B cell (primary cell): ENCODE results near the gene TEX13B. TPM values are rescaled to one million over a fixed set of nuclear protein-coding genes. Genes with fewer than 3 reads are reported as not detected.

Experiments used
- ATAC-seq: fragments of 200-7000 bp; cut with Tn5 transposase; one replicate; pipeline ENCODE4 v1.10.0; 2021; ENCODE audit warnings: low read depth, mild to moderate bottlenecking, moderate number of reproducible peaks, moderate library complexity
- CTCF ChIA-PET: fragments of 350-600 bp; sonication (Branson Sonifier 250); formaldehyde crosslinking; loops from one replicate; lab custom pipeline; 2021; ENCODE audit warnings: antibody characterized with exemption, inconsistent platforms; lab: Charles Lee
- POLR2A ChIA-PET: fragments of 350-600 bp; sonication (Branson Sonifier 250); formaldehyde crosslinking; loops from one replicate; lab custom pipeline; 2021; ENCODE audit warnings: antibody characterized with exemption; lab: Charles Lee
- DNase-seq: peaks from one replicate; pipeline ENCODE4 v3.0.0; 2013
- H2AFZ ChIP-seq: 2 replicates; pipeline ENCODE4 v1.6.1; 2012; ENCODE audit warnings: mild to moderate bottlenecking, low read depth, low read length; ENCODE audit not compliant: insufficient read depth, poor library complexity, severe bottlenecking
- H3K27ac ChIP-seq, 2 donors: 1 replicate in 1 of 2; 2 replicates in 1 of 2; pipeline ENCODE4 v1.5.1; 2012 to 2013; ENCODE audit warnings: low read length in 2 of 2, mild to moderate bottlenecking in 2 of 2, moderate library complexity in 1 of 2
- H3K27me3 ChIP-seq, 4 experiments: fragments of 200-600 bp in 1 of 4; sonication (generic) in 1 of 4; replicated peaks in 1 of 4; 1 replicate in 2 of 4; 2 replicates in 2 of 4; pipeline versions ENCODE4 v1.6.1 to v1.7.0; 2013 to 2016; ENCODE audit warnings: low read length in 3 of 4, mild to moderate bottlenecking in 2 of 4, mixed read lengths in 1 of 4, moderate library complexity in 1 of 4; ENCODE audit not compliant: insufficient read depth in 4 of 4, control insufficient read depth in 3 of 4; ENCODE audit errors: control extremely low read depth in 1 of 4
- H3K36me3 ChIP-seq, 2 experiments: replicated peaks in 1 of 2; 1 replicate in 1 of 2; 2 replicates in 1 of 2; pipeline versions ENCODE4 v1.6.1 to v1.7.1; 2013; ENCODE audit warnings: low read length in 1 of 2; ENCODE audit not compliant: insufficient read depth in 2 of 2, control insufficient read depth in 1 of 2; ENCODE audit errors: control extremely low read depth in 1 of 2, extremely low read depth in 1 of 2
- H3K4me1 ChIP-seq, 2 donors: fragments of 200-600 bp in 1 of 2; sonication (generic) in 1 of 2; 1 replicate in 1 of 2; 2 replicates in 1 of 2; pipeline versions ENCODE4 v1.5.1 to v1.6.1; 2013 to 2017; ENCODE audit warnings: low read length in 2 of 2; ENCODE audit not compliant: control insufficient read depth in 2 of 2, insufficient read depth in 2 of 2
- H3K4me2 ChIP-seq: replicated peaks from 2 replicates; pipeline ENCODE3; 2012; ENCODE audit warnings: mild to moderate bottlenecking, low read depth, low read length; ENCODE audit not compliant: poor library complexity, severe bottlenecking
- H3K4me3 ChIP-seq, 5 experiments: fragments of 200-600 bp in 1 of 5; sonication (generic) in 1 of 5; 1 replicate in 3 of 5; 2 replicates in 2 of 5; pipeline versions ENCODE4 v1.5.1 to v1.7.0; 2011 to 2016; ENCODE audit warnings: low read length in 4 of 5, mild to moderate bottlenecking in 4 of 5, low read depth in 2 of 5, control low read depth in 1 of 5, moderate library complexity in 1 of 5; ENCODE audit not compliant: insufficient read depth in 1 of 5; ENCODE audit errors: control extremely low read depth in 1 of 5, extremely low read depth in 1 of 5
- H3K79me2 ChIP-seq: fragments of 200-600 bp; sonication (generic); one replicate; pipeline ENCODE4 v1.6.0; 2016; ENCODE audit warnings: low read length; ENCODE audit not compliant: control insufficient read depth, insufficient read depth
- H3K9ac ChIP-seq: fragments of 200-600 bp; sonication (generic); 2 replicates; pipeline ENCODE4 v1.6.1; 2017; ENCODE audit warnings: mild to moderate bottlenecking, low read length, moderate library complexity
- H3K9me3 ChIP-seq, 3 donors: one replicate each; pipeline versions ENCODE4 v1.6.1 to v1.7.1; 2013; ENCODE audit warnings: low read length in 2 of 3; ENCODE audit not compliant: control insufficient read depth in 2 of 3, insufficient read depth in 1 of 3; ENCODE audit errors: control extremely low read depth in 1 of 3
- H4K20me1 ChIP-seq: 2 replicates; pipeline ENCODE4 v1.6.0; 2012; ENCODE audit warnings: mild to moderate bottlenecking, low read length; ENCODE audit not compliant: insufficient read depth, control insufficient read depth, poor library complexity, severe bottlenecking
- H3K27ac Mint-ChIP-seq: one replicate; pipeline ENCODE4 v1.8.0; 2021; ENCODE audit warnings: mixed read lengths
- H3K27me3 Mint-ChIP-seq: one replicate; pipeline ENCODE4 v1.8.0; 2021; ENCODE audit warnings: mixed read lengths
- H3K4me1 Mint-ChIP-seq: one replicate; pipeline ENCODE4 v1.8.0; 2021; ENCODE audit warnings: mixed read lengths
- H3K4me3 Mint-ChIP-seq: one replicate; pipeline ENCODE4 v1.8.0; 2021; ENCODE audit warnings: mixed read lengths
- H3K9me3 Mint-ChIP-seq: one replicate; pipeline ENCODE4 v1.8.0; 2022; ENCODE audit warnings: mixed read lengths; ENCODE audit not compliant: insufficient read depth
- CTCF ChIP-seq: fragments of 200-600 bp; IDR thresholded peaks from one replicate; pipeline ENCODE4 v1.8.0; 2022; ENCODE audit warnings: antibody characterized with exemption, mild to moderate bottlenecking
- EZH2 ChIP-seq: IDR thresholded peaks from 2 replicates; pipeline ENCODE4 v1.6.1; 2012; ENCODE audit warnings: borderline replicate concordance, low read depth, mild to moderate bottlenecking, moderate library complexity, low read length; ENCODE audit not compliant: insufficient read depth, poor library complexity, severe bottlenecking
- WGBS: methylation state at CpG from one replicate; pipeline ENCODE4 v1.1.5; 2013; ENCODE audit warnings: missing lambda C conversion rate; ENCODE audit not compliant: insufficient coverage; 5-methylcytosine and 5-hydroxymethylcytosine counted together
- intact Hi-C: fragments of 100-400 bp; cut with micrococcal nuclease; formaldehyde crosslinking; loops from one replicate; pipeline ENCODE4 v1.10.0; 2022
- polyA plus RNA-seq: library from polyadenylated mRNA; depleted of rRNA; stranded (reverse); fragments of >200 nt; gene quantifications from 2 replicates; pipeline ENCODE4 v1.2.3, GENCODE V29; 2012
- total RNA-seq, 2 donors: library from RNA; stranded (reverse); fragments of 120-200 nt in 1 of 2; gene quantifications; 1 replicate in 1 of 2; 2 replicates in 1 of 2; pipeline versions ENCODE4 v1.2.3 to v1.2.4, GENCODE V29; 2013 to 2022

TEX13B gene
- total and polyA plus RNA-seq, 2 donors (not counting 1 experiment from before 2014, with no cell fraction given): not detected

DNA sequence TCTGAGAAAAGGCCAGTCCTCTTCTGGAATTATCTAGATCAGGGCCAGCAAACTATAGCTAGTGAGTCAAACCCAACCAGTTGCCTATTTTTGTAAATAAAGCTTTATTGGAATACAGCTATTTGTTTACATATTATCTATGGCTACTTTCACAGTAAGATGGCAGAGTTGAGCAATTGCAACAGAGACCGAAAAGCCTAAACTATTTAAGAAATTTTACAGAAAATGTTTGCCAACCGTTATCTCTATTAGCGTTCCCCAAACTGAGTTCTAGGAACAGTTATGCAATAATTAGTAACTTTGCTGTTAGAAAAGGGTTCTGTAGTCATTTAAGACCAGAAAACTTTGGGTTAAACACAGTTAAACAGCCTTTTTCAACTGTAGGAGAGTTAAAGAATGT, 10.5 kb downstream of the TEX13B start:
- Histone ChIP-seq H3K4me1 (no peaks in the 10 kb centered on the region), H3K79me2 (no peaks in the 10 kb centered on the region), H3K4me2 (no peak overlapping the region), H3K36me3 (no peaks in the 10 kb centered on the region), H3K9me3 (no peaks in the 10 kb centered on the region), H3K27me3 (no peaks in the 10 kb centered on the region), H3K4me3 (no peak overlapping the region), H2AFZ (no peak overlapping the region), H3K27ac (no peak overlapping the region), H4K20me1 (no peaks in the 10 kb centered on the region), H3K9ac (no peak overlapping the region)
- H3K4me3 Mint-ChIP-seq: no peak overlapping the region
- ATAC-seq (no peak), DNase-seq (no peak)
- intact Hi-C loops: no loop called here
- WGBS: no CpG with 5 or more reads among the region's 3 CpGs
- no peaks in the 10 kb centered on the region for H3K27me3 Mint-ChIP-seq
- H3K9me3 Mint-ChIP-seq: no peaks in the 10 kb centered on the region
- H3K4me1 Mint-ChIP-seq: no peaks in the 10 kb centered on the region
- POLR2A ChIA-PET: interaction anchor here (0.5 kb wide), 1 partner anchor 354 kb away, joined by 3 read pairs; no protein-coding TSS in a partner anchor
- CTCF ChIA-PET: no interaction called here
- no peak overlapping the region for H3K27ac Mint-ChIP-seq
- TF ChIP-seq EZH2 (no peak), CTCF (no peak)

GRCh38 chrX:107970073-107970472, 12.1 kb downstream of the TEX13B start:
- intact Hi-C loops: no loop called here
- Histone ChIP-seq H3K27ac (no peak overlapping the region), H4K20me1 (no peaks in the 10 kb centered on the region), H2AFZ (no peak overlapping the region), H3K27me3 (no peaks in the 10 kb centered on the region), H3K9me3 (no peaks in the 10 kb centered on the region), H3K4me1 (no peaks in the 10 kb centered on the region), H3K9ac (no peak overlapping the region), H3K4me3 (no peak overlapping the region), H3K79me2 (no peaks in the 10 kb centered on the region), H3K4me2 (no peak overlapping the region), H3K36me3 (no peaks in the 10 kb centered on the region)
- no peaks in the 10 kb centered on the region for H3K4me1 Mint-ChIP-seq
- H3K4me3 Mint-ChIP-seq: no peak overlapping the region
- ChIA-PET POLR2A (no interaction called here), CTCF (no interaction called here)
- no peaks in the 10 kb centered on the region for H3K9me3 Mint-ChIP-seq
- no peak for DNase-seq
- TF ChIP-seq CTCF (no peak), EZH2 (no peak)
- no peaks in the 10 kb centered on the region for H3K27me3 Mint-ChIP-seq
- no peak overlapping the region for H3K27ac Mint-ChIP-seq
- no CpG with 5 or more reads among the region's 2 CpGs for WGBS
- ATAC-seq: no peak
